ENCODE data around the gene CDH4.

DNA sequence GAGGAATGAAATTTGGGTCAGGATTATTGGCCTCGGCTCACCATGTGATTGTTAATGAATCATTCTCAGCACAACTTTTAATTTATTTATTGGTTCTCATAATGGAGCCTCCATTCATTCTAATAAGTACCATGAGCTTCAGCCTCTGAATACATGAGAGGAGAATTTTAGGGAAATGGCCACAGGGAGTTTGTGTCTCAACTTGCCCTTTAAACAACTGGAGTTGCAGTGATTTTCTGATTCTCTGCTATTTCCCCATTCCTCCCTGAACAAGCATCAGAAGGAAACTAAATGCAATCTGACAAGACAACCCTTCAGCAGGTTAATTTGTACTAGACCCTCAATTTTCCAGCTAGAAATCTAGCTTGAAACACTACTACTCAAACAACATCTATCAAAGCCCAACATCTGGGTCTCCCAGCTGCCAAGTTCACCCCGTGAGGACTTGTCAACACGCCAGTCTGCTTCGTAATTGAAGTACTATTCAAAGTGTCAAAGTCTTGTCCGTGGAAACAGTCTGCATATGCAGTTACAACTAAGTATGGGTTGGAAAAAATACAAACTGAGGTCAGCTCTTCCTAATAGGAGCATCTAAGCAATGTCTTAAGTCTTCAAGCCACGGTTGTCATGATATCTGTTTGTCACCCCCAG lies 235.4 kb downstream of the CDH4 start:
- TF ChIP-seq, protein P1, sequence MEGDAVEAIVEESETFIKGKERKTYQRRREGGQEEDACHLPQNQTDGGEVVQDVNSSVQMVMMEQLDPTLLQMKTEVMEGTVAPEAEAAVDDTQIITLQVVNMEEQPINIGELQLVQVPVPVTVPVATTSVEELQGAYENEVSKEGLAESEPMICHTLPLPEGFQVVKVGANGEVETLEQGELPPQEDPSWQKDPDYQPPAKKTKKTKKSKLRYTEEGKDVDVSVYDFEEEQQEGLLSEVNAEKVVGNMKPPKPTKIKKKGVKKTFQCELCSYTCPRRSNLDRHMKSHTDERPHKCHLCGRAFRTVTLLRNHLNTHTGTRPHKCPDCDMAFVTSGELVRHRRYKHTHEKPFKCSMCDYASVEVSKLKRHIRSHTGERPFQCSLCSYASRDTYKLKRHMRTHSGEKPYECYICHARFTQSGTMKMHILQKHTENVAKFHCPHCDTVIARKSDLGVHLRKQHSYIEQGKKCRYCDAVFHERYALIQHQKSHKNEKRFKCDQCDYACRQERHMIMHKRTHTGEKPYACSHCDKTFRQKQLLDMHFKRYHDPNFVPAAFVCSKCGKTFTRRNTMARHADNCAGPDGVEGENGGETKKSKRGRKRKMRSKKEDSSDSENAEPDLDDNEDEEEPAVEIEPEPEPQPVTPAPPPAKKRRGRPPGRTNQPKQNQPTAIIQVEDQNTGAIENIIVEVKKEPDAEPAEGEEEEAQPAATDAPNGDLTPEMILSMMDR (IDR thresholded peaks at IDR 0.05), result no peak
- TF ChIP-seq EZH2 (IDR thresholded peaks at IDR 0.05; ENCODE audit: borderline replicate concordance, insufficient read depth, low read depth, low read length, poor library complexity, severe bottlenecking), result no peak

All from B cell (primary cell).